HG03442 (cell line): ENCODE measurements around the gene C3orf20.

Experiments used
- ATAC-seq: cut with Tn5 transposase; IDR thresholded peaks from one replicate; pipeline ENCODE4 v1.9.1; 2021; ENCODE audit warnings: mild to moderate bottlenecking, moderate library complexity; ENCODE audit not compliant: unreplicated experiment

C3orf20 gene

GRCh38 chr3:14698601-14699244 lies 23.8 kb downstream of the C3orf20 start:
- ATAC-seq: no peak

- no peak for ATAC-seq
Observed at GRCh38 chr3:14699643-14700042, 24.7 kb downstream of the C3orf20 start.

- ATAC-seq: no peak
Observed at GRCh38 chr3:14700891-14701290, 25.9 kb downstream of the C3orf20 start.

- ATAC-seq: no peak
Observed at GRCh38 chr3:14701676-14702075, 26.7 kb downstream of the C3orf20 start.

- ATAC-seq: no peak
Observed at GRCh38 chr3:14703128-14703750, 28.3 kb downstream of the C3orf20 start.

GRCh38 chr3:14703791-14704190 lies 28.9 kb downstream of the C3orf20 start:
- no peak for ATAC-seq

- no peak for ATAC-seq
Observed at GRCh38 chr3:14706096-14706495, 31.2 kb downstream of the C3orf20 start.

- no peak for ATAC-seq
Observed at GRCh38 chr3:14716591-14716990, 41.6 kb downstream of the C3orf20 start.

GRCh38 chr3:14717307-14717706 lies 42.4 kb downstream of the C3orf20 start:
- no peak for ATAC-seq

- no peak for ATAC-seq
Observed at GRCh38 chr3:14718539-14718938, 43.6 kb downstream of the C3orf20 start.

- no peak for ATAC-seq
Observed at GRCh38 chr3:14719006-14719405, 44.1 kb downstream of the C3orf20 start.

- ATAC-seq: no peak
Observed at GRCh38 chr3:14721126-14721864, 46.4 kb downstream of the C3orf20 start.

GRCh38 chr3:14725013-14725412 lies 50.1 kb downstream of the C3orf20 start:
- no peak for ATAC-seq

- no peak for ATAC-seq
Observed at GRCh38 chr3:14725564-14726440, 50.9 kb downstream of the C3orf20 start.

- ATAC-seq: no peak
Observed at GRCh38 chr3:14726441-14726780, 51.5 kb downstream of the C3orf20 start.

GRCh38 chr3:14728113-14728512 lies 53.2 kb downstream of the C3orf20 start:
- no peak for ATAC-seq

GRCh38 chr3:14730703-14731382 lies 55.9 kb downstream of the C3orf20 start:
- no peak for ATAC-seq

- no peak for ATAC-seq
Observed at GRCh38 chr3:14740983-14741382, 66.0 kb downstream of the C3orf20 start.

GRCh38 chr3:14741510-14741909 lies 66.6 kb downstream of the C3orf20 start:
- no peak for ATAC-seq

- no peak for ATAC-seq
Observed at GRCh38 chr3:14744556-14744955, 69.6 kb downstream of the C3orf20 start.

GRCh38 chr3:14750650-14751049 lies 75.7 kb downstream of the C3orf20 start:
- ATAC-seq: no peak
